Fibroblast of villous mesenchyme (primary cell): ENCODE data around the gene HSPA13. TPM values are rescaled to one million over a fixed set of nuclear protein-coding genes. Genes with fewer than 3 reads are reported as not detected.

Experiments
- DNase-seq: peaks from one replicate; pipeline ENCODE4 v3.0.0-alpha.2; 2010; ENCODE audit warnings: low read depth
- H3K4me3 ChIP-seq: 2 replicates; pipeline ENCODE4 v1.5.1; 2011; ENCODE audit warnings: low read depth, mild to moderate bottlenecking, low read length
- total RNA-seq: library from RNA; depleted of rRNA; stranded (reverse); fragments of >200 nt; gene quantifications from 2 replicates; pipeline ENCODE4 v1.2.3, GENCODE V29; 2012
- TF ChIP-seq, protein P1 (sequence below): IDR thresholded peaks from 2 replicates; pipeline ENCODE4 v1.5.1; 2012; ENCODE audit warnings: low read depth, mild to moderate bottlenecking, low read length; ENCODE audit not compliant: insufficient read depth

HSPA13 gene
- total RNA-seq, 1 donor: 84.2 TPM

DNA sequence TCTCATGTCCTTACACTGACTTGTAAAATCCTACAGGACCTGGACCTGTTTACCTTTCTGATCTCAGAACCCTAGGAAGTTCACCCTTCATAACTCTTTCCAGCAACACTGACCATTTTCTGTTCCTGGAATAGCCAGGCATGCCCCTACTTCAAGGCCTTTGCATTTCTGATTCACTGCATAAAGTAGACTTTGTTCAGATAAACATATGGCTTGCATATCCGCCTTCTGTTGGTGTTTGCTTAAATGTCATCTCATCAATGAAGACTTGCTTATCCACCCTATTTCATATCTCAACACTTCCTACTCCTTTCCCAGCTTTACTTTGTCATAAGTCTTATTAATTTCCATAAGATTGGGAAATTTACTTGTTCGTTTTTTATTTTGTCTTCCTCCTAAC is 57.4 kb downstream of the HSPA13 start:
- TF ChIP-seq, protein P1, sequence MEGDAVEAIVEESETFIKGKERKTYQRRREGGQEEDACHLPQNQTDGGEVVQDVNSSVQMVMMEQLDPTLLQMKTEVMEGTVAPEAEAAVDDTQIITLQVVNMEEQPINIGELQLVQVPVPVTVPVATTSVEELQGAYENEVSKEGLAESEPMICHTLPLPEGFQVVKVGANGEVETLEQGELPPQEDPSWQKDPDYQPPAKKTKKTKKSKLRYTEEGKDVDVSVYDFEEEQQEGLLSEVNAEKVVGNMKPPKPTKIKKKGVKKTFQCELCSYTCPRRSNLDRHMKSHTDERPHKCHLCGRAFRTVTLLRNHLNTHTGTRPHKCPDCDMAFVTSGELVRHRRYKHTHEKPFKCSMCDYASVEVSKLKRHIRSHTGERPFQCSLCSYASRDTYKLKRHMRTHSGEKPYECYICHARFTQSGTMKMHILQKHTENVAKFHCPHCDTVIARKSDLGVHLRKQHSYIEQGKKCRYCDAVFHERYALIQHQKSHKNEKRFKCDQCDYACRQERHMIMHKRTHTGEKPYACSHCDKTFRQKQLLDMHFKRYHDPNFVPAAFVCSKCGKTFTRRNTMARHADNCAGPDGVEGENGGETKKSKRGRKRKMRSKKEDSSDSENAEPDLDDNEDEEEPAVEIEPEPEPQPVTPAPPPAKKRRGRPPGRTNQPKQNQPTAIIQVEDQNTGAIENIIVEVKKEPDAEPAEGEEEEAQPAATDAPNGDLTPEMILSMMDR: no peak
- DNase-seq: no peak

More for the DNA sequence above, 57.4 kb downstream of the HSPA13 start:
- H3K4me3 ChIP-seq: no peak overlapping the region

Other genes with a start within 250 kb of the HSPA13 start
- gene LIPI, start 172.2 kb downstream of the HSPA13 start, total RNA-seq: not detected in 2 replicates
- gene RBM11, start 167.0 kb downstream of the HSPA13 start, total RNA-seq: 0.32 and 0.43 TPM in 2 replicates
- gene SAMSN1, start 163.2 kb upstream of the HSPA13 start, total RNA-seq: 0.86 TPM in 1 of 2 replicates, not detected in the other